ENCODE data around the gene CAMKK1. TPM values are rescaled to one million over a fixed set of nuclear protein-coding genes. Genes with fewer than 3 reads are reported as not detected.

The CAMKK1 gene
- total RNA-seq: 8.6 and 9.2 TPM in 2 replicates

- intact Hi-C loops (cut with micrococcal nuclease): loop anchor here (1.0 to 2.0 kb wide), 3 partner anchors 18 to 250 kb away; partner anchors contain the start of genes ATP2A3, CYB5D2 and ZZEF1
These were observed at the start of gene CAMKK1 for GRCh38 chr17:3893003-3893719. Gene CAMKK1, minus strand, starts transcription at chr17:3893053. Its CDS starts 7,366 bp downstream, at chr17:3885687.

DNA sequence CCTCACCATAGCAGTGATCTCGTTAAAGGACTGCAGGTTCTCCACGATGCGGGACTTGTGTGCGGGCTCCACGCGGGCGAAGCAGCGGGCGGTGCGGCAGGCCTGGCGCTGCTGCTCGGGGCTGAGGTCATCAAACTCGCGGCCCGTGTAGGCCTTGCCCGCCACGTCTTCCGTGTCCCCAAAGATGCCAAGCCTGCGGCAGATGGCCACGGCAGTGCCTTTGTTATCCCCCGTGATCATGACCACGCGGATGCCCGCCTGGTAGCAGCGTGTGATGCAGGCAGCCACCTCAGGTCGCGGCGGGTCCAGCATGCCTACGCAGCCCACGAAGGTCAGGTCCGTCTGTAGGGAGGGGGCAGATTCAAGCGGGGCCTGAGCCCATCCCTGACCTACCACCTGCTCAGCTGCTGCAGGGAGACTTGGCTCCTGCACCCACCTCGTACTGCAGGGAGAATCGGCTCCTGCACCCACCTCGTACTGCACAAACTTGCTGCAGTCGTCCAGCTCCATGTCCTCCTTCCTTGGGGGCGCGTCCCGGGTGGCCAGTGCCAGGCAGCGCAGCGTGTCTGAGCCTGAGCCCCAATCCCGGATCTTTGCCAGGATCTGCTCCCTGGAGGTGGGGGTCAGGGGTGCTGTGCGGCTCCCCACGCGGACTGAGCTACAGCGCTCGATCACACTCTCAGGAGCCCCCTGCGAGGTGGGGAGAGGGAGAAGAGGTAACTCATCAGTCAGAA, 48.3 kb upstream of the CAMKK1 start:
- no peak overlapping the region for H3K27ac Mint-ChIP-seq
- no peak for DNase-seq
- H3K4me1 Mint-ChIP-seq: no peaks in the 10 kb centered on the region
- H3K9me3 Mint-ChIP-seq: no peaks in the 10 kb centered on the region
- intact Hi-C loops (cut with micrococcal nuclease): no loop called here
- H3K27me3 Mint-ChIP-seq: no peaks in the 10 kb centered on the region
- no peak overlapping the region for H3K4me3 Mint-ChIP-seq
- H3K36me3 Mint-ChIP-seq (ENCODE audit: low read depth): peaks cover 56% of the 10 kb centered on the region

More at GRCh38 chr17:3893003-3893719, at the start of gene CAMKK1:
- peak; percentile 98 for DNase-seq
- H3K36me3 Mint-ChIP-seq (ENCODE audit: low read depth): peaks cover 3% of the 10 kb centered on the region
- H3K4me3 Mint-ChIP-seq: peak within 1 kb of the TSS; percentile 86
- peak within 1 kb of the TSS; percentile 84 for H3K27ac Mint-ChIP-seq
- peaks cover 7% of the 10 kb centered on the region for H3K27me3 Mint-ChIP-seq
- peaks cover 24% of the 10 kb centered on the region for H3K4me1 Mint-ChIP-seq
- no peaks in the 10 kb centered on the region for H3K9me3 Mint-ChIP-seq

- Mint-ChIP-seq H3K4me1 (no peaks in the 10 kb centered on the region), H3K27me3 (no peaks in the 10 kb centered on the region), H3K36me3 (ENCODE audit: low read depth) (peaks cover 49% of the 10 kb centered on the region), H3K9me3 (no peaks in the 10 kb centered on the region), H3K4me3 (no peak overlapping the region), H3K27ac (no peak overlapping the region)
- intact Hi-C loops (cut with micrococcal nuclease): no loop called here
- DNase-seq: no peak
These were observed 44.5 kb upstream of the CAMKK1 start for GRCh38 chr17:3937359-3937758.

- DNase-seq: no peak
- intact Hi-C loops (cut with micrococcal nuclease): no loop called here
- Mint-ChIP-seq H3K4me3 (no peak overlapping the region), H3K27ac (peak overlapping the region; percentile 51), H3K36me3 (ENCODE audit: low read depth) (peaks cover 56% of the 10 kb centered on the region), H3K9me3 (no peaks in the 10 kb centered on the region), H3K4me1 (no peaks in the 10 kb centered on the region), H3K27me3 (no peaks in the 10 kb centered on the region)
These were observed 43.0 kb upstream of the CAMKK1 start for GRCh38 chr17:3935825-3936355.

DNA sequence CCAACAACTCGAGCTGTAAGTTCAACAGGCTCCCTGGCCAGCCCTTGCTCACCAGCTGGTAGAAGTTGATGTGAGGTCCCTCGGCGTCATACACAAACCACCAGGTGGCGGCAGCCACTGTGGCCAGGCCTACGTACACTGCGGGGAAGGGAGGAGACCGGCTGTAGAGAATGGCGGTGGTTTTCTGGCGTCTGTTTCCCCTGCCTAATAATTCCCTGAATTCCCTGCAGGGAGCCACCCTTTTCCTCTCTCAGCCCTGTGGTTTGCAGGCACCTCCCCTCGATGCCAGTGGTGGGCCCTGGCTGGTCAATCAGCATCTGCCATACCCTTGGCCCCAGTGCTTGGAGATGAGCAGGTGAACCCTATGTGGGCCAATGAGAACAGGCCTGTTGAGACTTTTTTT, 42.3 kb upstream of the CAMKK1 start:
- intact Hi-C loops (cut with micrococcal nuclease): no loop called here
- Mint-ChIP-seq H3K27me3 (no peaks in the 10 kb centered on the region), H3K4me1 (no peaks in the 10 kb centered on the region), H3K9me3 (no peaks in the 10 kb centered on the region), H3K27ac (no peak overlapping the region), H3K4me3 (no peak overlapping the region), H3K36me3 (ENCODE audit: low read depth) (peaks cover 57% of the 10 kb centered on the region)
- peak; percentile 79 for DNase-seq

DNA sequence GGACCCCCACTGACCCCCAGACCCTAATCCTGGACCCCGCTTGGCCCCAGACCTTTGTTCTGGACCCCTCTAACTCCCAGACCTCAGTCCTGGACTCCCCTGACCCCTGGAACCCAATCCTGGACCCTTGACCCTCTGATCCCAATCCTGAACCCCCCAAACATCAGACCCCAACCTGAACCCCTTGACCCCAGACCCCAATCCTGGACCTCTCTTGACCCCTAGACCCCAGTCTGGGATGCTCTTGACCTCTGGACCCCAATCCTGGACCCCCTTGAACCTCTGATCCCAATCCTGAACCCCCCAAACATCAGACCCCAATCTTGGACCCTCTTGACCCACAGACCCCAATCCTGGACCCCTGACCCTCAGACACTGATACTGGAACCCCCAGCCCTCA, 36.9 kb upstream of the CAMKK1 start:
- Mint-ChIP-seq H3K27ac (no peak overlapping the region), H3K36me3 (ENCODE audit: low read depth) (peaks cover 40% of the 10 kb centered on the region), H3K27me3 (no peaks in the 10 kb centered on the region), H3K9me3 (no peaks in the 10 kb centered on the region), H3K4me1 (no peaks in the 10 kb centered on the region), H3K4me3 (no peak overlapping the region)
- no peak for DNase-seq
- intact Hi-C loops (cut with micrococcal nuclease): no loop called here

- intact Hi-C loops (cut with micrococcal nuclease): no loop called here
- Mint-ChIP-seq H3K4me1 (no peaks in the 10 kb centered on the region), H3K4me3 (no peak overlapping the region), H3K27me3 (no peaks in the 10 kb centered on the region), H3K9me3 (no peaks in the 10 kb centered on the region), H3K36me3 (ENCODE audit: low read depth) (peaks cover 38% of the 10 kb centered on the region), H3K27ac (no peak overlapping the region)
- DNase-seq: no peak
These were observed 36.3 kb upstream of the CAMKK1 start for GRCh38 chr17:3929181-3929580.

- Mint-ChIP-seq H3K36me3 (ENCODE audit: low read depth) (peaks cover 38% of the 10 kb centered on the region), H3K4me3 (no peak overlapping the region), H3K9me3 (no peaks in the 10 kb centered on the region), H3K4me1 (no peaks in the 10 kb centered on the region), H3K27ac (no peak overlapping the region), H3K27me3 (no peaks in the 10 kb centered on the region)
- intact Hi-C loops (cut with micrococcal nuclease): no loop called here
- no peak for DNase-seq
These were observed 35.6 kb upstream of the CAMKK1 start for GRCh38 chr17:3928406-3928805.

DNA sequence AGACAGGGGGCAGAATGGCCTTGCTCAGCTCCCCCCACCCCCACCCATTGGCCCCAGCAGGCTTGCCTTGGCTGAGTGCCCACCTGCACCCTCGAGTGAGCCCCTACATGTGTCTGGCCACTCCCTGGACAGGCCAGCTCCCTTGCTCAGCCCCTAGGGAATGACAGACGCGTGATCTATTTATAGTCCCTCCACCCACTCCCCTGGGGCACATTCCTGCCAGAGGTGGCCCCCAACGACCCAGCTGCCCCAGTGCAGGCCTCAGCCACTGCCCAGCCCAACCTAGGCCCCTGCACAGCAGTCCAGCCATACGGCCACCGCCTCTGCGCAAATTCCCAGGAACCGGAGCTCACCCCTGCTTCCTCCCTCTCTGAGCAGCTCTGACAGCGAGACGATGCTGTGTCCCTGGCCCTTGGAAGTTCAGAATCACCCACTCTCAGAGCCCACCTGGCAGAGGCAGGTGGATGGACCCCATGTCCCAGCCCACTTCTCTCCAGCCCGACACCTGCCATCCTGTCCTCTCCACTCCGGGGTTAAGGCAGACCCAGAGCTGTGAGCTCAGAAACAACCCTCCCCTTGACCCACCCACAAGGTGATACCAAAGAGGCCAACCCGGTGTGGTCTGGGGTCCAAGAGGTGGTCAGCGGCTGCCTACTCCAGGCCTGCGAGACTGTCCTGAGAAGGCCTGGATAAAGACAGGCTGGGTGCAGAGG, 34.9 kb upstream of the CAMKK1 start:
- no peak overlapping the region for H3K4me3 Mint-ChIP-seq
- intact Hi-C loops (cut with micrococcal nuclease): no loop called here
- H3K27ac Mint-ChIP-seq: no peak overlapping the region
- peaks cover 38% of the 10 kb centered on the region for H3K36me3 Mint-ChIP-seq (ENCODE audit: low read depth)
- no peaks in the 10 kb centered on the region for H3K27me3 Mint-ChIP-seq
- no peaks in the 10 kb centered on the region for H3K9me3 Mint-ChIP-seq
- no peak for DNase-seq
- no peaks in the 10 kb centered on the region for H3K4me1 Mint-ChIP-seq

GRCh38 chr17:3926860-3927627, 34.2 kb upstream of the CAMKK1 start:
- Mint-ChIP-seq H3K36me3 (ENCODE audit: low read depth) (peaks cover 34% of the 10 kb centered on the region), H3K9me3 (no peaks in the 10 kb centered on the region)
- no peak for DNase-seq

GRCh38 chr17:3925684-3926485, 33.0 kb upstream of the CAMKK1 start:
- intact Hi-C loops (cut with micrococcal nuclease): no loop called here
- no peaks in the 10 kb centered on the region for H3K27me3 Mint-ChIP-seq
- no peak overlapping the region for H3K27ac Mint-ChIP-seq
- H3K36me3 Mint-ChIP-seq (ENCODE audit: low read depth): peaks cover 26% of the 10 kb centered on the region
- H3K9me3 Mint-ChIP-seq: no peaks in the 10 kb centered on the region
- no peak for DNase-seq
- H3K4me3 Mint-ChIP-seq: no peak overlapping the region
- H3K4me1 Mint-ChIP-seq: no peaks in the 10 kb centered on the region

More at GRCh38 chr17:3926860-3927627, 34.2 kb upstream of the CAMKK1 start:
- Mint-ChIP-seq H3K4me1 (no peaks in the 10 kb centered on the region), H3K4me3 (no peak overlapping the region), H3K27me3 (no peaks in the 10 kb centered on the region), H3K27ac (no peak overlapping the region)
- intact Hi-C loops (cut with micrococcal nuclease): no loop called here

DNA sequence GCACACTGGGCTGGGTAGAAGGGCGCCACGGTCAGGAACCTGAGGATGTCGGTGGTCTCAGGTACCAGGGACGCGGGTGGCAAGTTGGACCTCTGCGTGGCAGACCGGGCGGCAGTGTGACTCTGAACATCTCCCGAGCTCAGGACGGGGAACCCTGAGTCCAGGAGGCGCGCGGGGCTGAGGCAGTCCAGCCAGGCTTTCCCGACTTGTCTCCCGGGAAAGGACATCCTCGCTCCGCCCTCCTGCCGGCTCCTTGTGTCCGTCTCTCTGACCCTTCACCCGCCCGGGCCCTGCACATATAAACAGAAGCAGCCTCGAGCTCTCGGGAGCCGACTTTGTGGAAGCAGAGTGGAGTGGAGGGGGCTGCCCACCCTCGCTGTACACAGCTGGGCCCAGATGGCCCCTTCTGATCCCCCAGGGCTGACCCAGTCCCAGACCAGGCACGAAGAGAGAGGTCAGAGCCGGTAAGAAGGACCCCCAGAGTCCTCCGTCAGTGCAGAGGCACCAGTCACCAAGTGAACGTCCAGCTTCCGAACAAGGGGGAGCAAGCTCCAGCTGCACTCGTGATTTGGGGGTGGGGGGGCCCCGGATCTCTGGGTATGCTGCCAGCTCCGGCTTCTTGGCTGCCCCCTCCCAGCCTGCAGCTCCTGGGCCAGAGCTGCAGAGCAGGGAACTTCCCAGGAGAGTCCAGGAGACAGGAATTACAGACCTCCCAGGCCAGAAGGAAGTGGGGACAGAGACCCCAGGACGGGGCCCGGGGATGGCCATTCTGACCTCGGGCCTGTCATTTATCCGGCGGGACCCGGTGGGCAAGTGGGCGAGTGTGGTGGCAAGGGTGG, 31.9 kb upstream of the CAMKK1 start:
- intact Hi-C loops (cut with micrococcal nuclease): no loop called here
- peaks cover 21% of the 10 kb centered on the region for H3K36me3 Mint-ChIP-seq (ENCODE audit: low read depth)
- DNase-seq: no peak
- H3K9me3 Mint-ChIP-seq: no peaks in the 10 kb centered on the region
- H3K27ac Mint-ChIP-seq: no peak overlapping the region
- no peaks in the 10 kb centered on the region for H3K4me1 Mint-ChIP-seq
- no peak overlapping the region for H3K4me3 Mint-ChIP-seq
- H3K27me3 Mint-ChIP-seq: no peaks in the 10 kb centered on the region

Measured in activated CD4-positive, alpha-beta T cell treated with anti-CD3 and anti-CD28 coated beads, Interleukin-2, amount 10 ng/mL, durations not matched to agents 24 days and 14 days (primary cell).